Karpas-422 (cell line): ENCODE data around the gene CEACAM4. TPM values are rescaled to one million over a fixed set of nuclear protein-coding genes. Genes with fewer than 3 reads are reported as not detected.

Experiments
- DNase-seq: peaks from one replicate; pipeline ENCODE4 v3.0.0-alpha.2; 2015
- H2AFZ ChIP-seq: fragments of 200-600 bp; sonication (generic); 2 replicates; pipeline ENCODE4 v1.6.1; 2014; ENCODE audit warnings: antibody characterized with exemption, low read length, mixed read lengths
- H3K27ac ChIP-seq: fragments of 200-600 bp; sonication (generic); 2 replicates; pipeline ENCODE4 v1.5.1; 2014; ENCODE audit warnings: mild to moderate bottlenecking, low read length, moderate library complexity
- H3K27me3 ChIP-seq: fragments of 200-600 bp; sonication (generic); 2 replicates; pipeline ENCODE4 v1.6.1; 2014; ENCODE audit warnings: low read length, mixed read lengths
- H3K36me3 ChIP-seq: fragments of 200-600 bp; sonication (generic); 2 replicates; pipeline ENCODE4 v1.6.1; 2014; ENCODE audit warnings: low read length, mixed read lengths; ENCODE audit not compliant: insufficient read depth
- H3K4me1 ChIP-seq: fragments of 200-600 bp; sonication (generic); 2 replicates; pipeline ENCODE4 v1.6.1; 2014; ENCODE audit warnings: mild to moderate bottlenecking, low read length, mixed read lengths
- H3K4me2 ChIP-seq: fragments of 200-600 bp; sonication (generic); 2 replicates; pipeline ENCODE4 v1.6.1; 2014; ENCODE audit warnings: low read length, low read depth, mild to moderate bottlenecking; ENCODE audit not compliant: poor library complexity, severe bottlenecking
- H3K4me3 ChIP-seq: fragments of 200-600 bp; sonication (generic); 2 replicates; pipeline ENCODE4 v1.5.1; 2014; ENCODE audit warnings: mild to moderate bottlenecking, antibody characterized with exemption, low read length, mixed read lengths
- H3K79me2 ChIP-seq: fragments of 200-600 bp; sonication (generic); 2 replicates; pipeline ENCODE4 v1.6.1; 2014; ENCODE audit warnings: mild to moderate bottlenecking, low read length, mixed read lengths
- H3K9ac ChIP-seq: fragments of 200-600 bp; sonication (generic); 2 replicates; pipeline ENCODE4 v1.6.0; 2014; ENCODE audit warnings: low read length
- H3K9me2 ChIP-seq: fragments of 200-600 bp; sonication (generic), shearing (Covaris generic); replicated peaks from 2 replicates; pipeline ENCODE4 v1.6.0; 2014; ENCODE audit warnings: mild to moderate bottlenecking, low read length, moderate library complexity; ENCODE audit not compliant: insufficient read depth
- H3K9me3 ChIP-seq: fragments of 300-700, 200-600 bp; sonication (generic); 2 replicates; pipeline ENCODE4 v1.6.1; 2014; ENCODE audit warnings: low read length, mixed read lengths
- H4K20me1 ChIP-seq: fragments of 200-600 bp; sonication (generic); 2 replicates; pipeline ENCODE4 v1.6.1; 2014; ENCODE audit warnings: mild to moderate bottlenecking, antibody characterized with exemption, low read length, low read depth; ENCODE audit not compliant: insufficient read depth
- total RNA-seq: library from RNA; depleted of rRNA; stranded (reverse); fragments of >200 nt; shearing (Covaris generic); gene quantifications from 2 replicates; pipeline ENCODE4 v1.2.3, GENCODE V29; 2014; ENCODE audit warnings: low replicate concordance

The CEACAM4 gene
- total RNA-seq, 1 experiment from 2014 or later = not detected

- no peaks in the 10 kb centered on the region for H3K79me2 ChIP-seq
- H4K20me1 ChIP-seq = no peaks in the 10 kb centered on the region
- no peaks in the 10 kb centered on the region for H3K9me2 ChIP-seq
- no peak overlapping the region for H3K9ac ChIP-seq
- H2AFZ ChIP-seq = no peak overlapping the region
- no peaks in the 10 kb centered on the region for H3K27me3 ChIP-seq
- DNase-seq = no peak
- H3K4me2 ChIP-seq = no peak overlapping the region
- H3K9me3 ChIP-seq = no peaks in the 10 kb centered on the region
- no peak overlapping the region for H3K27ac ChIP-seq
- H3K36me3 ChIP-seq = no peaks in the 10 kb centered on the region
- no peaks in the 10 kb centered on the region for H3K4me1 ChIP-seq
- H3K4me3 ChIP-seq = no peak overlapping the region
These were observed 31.0 kb downstream of the CEACAM4 start for GRCh38 chr19:41595890-41596280.

GRCh38 chr19:41595258-41595889 lies 31.5 kb downstream of the CEACAM4 start:
- Histone ChIP-seq H3K9me2 (no peaks in the 10 kb centered on the region), H3K27me3 (no peaks in the 10 kb centered on the region), H3K4me2 (no peak overlapping the region), H3K79me2 (no peaks in the 10 kb centered on the region), H3K9ac (no peak overlapping the region), H3K4me3 (no peak overlapping the region), H3K9me3 (no peaks in the 10 kb centered on the region), H2AFZ (no peak overlapping the region), H3K4me1 (no peaks in the 10 kb centered on the region), H4K20me1 (no peaks in the 10 kb centered on the region), H3K27ac (no peak overlapping the region), H3K36me3 (no peaks in the 10 kb centered on the region)
- peak; percentile 81 for DNase-seq

DNA sequence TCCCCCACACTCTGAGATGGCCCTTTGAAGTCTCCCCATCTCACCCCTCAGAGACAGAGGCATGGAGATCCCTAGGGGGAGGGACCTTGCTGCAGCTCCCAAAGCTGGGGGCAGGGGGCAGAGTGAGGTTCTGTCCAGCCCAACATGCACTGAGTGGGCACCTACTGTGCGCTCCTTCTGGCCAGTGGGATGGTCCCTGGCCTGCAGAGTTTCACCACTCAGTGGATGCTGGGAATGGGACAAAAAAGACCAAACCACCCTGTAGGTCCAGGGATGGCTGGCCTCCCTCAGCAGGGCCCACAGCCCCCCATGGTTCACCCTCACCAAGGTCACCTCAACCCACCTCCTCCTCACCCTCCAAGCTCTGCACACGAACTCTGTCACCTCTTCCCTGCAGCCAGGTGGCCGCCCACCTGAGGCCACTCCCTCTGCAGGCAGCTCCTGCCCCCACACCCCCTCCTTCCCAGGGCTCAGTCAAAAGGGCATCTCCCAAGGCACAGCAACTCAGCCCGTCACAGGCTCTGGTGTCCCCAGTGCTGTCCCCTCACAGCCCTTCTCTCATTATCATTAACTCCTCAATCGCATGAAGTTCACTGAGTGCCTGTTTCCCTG lies 34.8 kb downstream of the CEACAM4 start:
- Histone ChIP-seq H2AFZ (no peak overlapping the region), H3K4me1 (no peaks in the 10 kb centered on the region), H3K9me3 (no peaks in the 10 kb centered on the region), H3K9ac (no peak overlapping the region), H3K9me2 (no peaks in the 10 kb centered on the region), H3K79me2 (no peaks in the 10 kb centered on the region), H3K27ac (no peak overlapping the region), H3K4me3 (no peak overlapping the region), H3K27me3 (no peaks in the 10 kb centered on the region), H4K20me1 (no peaks in the 10 kb centered on the region), H3K36me3 (no peaks in the 10 kb centered on the region), H3K4me2 (no peak overlapping the region)
- no peak for DNase-seq

DNA sequence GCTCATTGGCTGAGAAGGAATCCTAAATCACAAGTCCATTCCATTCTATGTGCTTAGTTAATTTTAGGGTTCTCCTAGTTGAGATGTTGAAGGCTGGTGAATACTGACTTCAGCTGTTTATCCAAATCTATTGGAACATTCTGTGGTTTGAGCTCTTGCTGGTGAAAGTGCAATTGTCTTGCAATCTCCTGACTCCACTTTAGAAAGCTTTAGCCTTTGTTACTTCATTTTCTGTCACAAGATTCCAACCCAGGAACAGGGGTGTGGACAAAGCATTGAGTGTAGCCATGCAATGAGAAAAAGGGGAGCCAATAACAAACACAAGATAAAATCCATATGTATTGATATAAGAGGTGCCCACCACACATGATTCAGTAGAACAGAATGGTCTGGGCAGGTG lies 35.9 kb downstream of the CEACAM4 start:
- no peaks in the 10 kb centered on the region for H3K4me1 ChIP-seq
- H3K27me3 ChIP-seq = no peaks in the 10 kb centered on the region
- H3K79me2 ChIP-seq = no peaks in the 10 kb centered on the region
- DNase-seq = no peak
- no peak overlapping the region for H3K4me2 ChIP-seq
- H3K9ac ChIP-seq = no peak overlapping the region
- no peak overlapping the region for H3K27ac ChIP-seq
- no peaks in the 10 kb centered on the region for H3K9me3 ChIP-seq
- no peaks in the 10 kb centered on the region for H3K36me3 ChIP-seq
- H3K9me2 ChIP-seq = no peaks in the 10 kb centered on the region
- H4K20me1 ChIP-seq = no peaks in the 10 kb centered on the region
- no peak overlapping the region for H2AFZ ChIP-seq
- H3K4me3 ChIP-seq = no peak overlapping the region

DNA sequence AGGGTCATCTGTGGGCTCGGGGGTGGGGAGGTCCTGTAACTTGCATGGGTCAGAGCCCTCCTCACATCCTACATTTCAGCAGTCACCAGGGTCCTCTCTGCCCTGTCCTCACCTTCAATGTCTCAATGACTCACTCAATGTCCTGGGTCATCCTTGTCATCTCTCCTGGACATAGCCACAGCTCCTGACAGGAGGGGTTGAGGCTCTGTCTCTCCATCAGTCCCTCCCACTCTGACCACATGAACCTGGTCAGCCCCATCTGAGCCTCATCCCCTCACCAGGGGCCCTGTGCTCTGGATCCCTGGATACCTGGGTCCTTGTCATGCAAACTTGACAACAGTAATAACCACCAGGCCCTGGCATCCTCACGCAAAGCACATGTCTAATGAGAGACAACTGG lies 37.5 kb downstream of the CEACAM4 start:
- H3K36me3 ChIP-seq = no peaks in the 10 kb centered on the region
- H3K9me3 ChIP-seq = no peaks in the 10 kb centered on the region
- H3K79me2 ChIP-seq = no peaks in the 10 kb centered on the region
- H3K4me1 ChIP-seq = no peaks in the 10 kb centered on the region
- H2AFZ ChIP-seq = no peak overlapping the region
- H3K27me3 ChIP-seq = no peaks in the 10 kb centered on the region
- H3K27ac ChIP-seq = no peak overlapping the region
- no peak for DNase-seq
- H3K9me2 ChIP-seq = no peaks in the 10 kb centered on the region
- H4K20me1 ChIP-seq = no peaks in the 10 kb centered on the region
- H3K4me2 ChIP-seq = no peak overlapping the region
- H3K9ac ChIP-seq = no peak overlapping the region
- H3K4me3 ChIP-seq = no peak overlapping the region

DNA sequence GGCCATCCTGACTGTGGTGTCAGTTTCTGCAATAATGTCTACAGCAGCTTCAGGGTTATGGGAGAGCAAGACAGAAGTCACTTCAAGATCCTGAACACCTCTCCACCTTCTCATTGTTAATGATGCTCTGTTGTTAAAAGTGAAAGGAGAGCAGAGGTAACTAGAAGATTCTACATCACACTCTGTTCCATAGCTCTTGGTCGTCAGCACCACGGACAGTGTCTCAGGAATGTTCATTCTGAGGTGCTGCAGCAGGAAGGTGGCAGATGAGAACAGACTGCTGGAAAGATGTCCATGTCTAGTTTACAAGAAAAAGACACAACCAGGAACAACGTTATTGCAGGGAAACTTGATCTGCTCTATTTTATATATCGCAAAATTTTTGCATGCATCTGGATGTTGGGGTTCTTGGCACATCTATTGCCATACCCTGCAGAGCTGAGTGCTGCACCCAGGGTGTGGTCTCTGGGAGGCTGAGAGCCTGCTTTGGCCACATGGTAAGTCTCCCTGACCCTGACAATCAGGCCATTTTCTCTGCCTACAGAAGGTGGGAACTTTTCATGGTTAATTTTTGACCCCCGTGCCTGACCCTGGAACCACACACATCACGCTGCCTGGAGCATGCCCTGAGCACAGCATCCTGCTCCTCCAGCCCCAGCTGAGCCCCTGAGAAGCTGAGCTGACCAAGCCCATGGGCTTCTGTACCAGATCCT lies 38.2 kb downstream of the CEACAM4 start:
- Histone ChIP-seq H3K79me2 (no peaks in the 10 kb centered on the region), H4K20me1 (no peaks in the 10 kb centered on the region), H3K9ac (no peak overlapping the region), H3K27ac (no peak overlapping the region), H2AFZ (no peak overlapping the region), H3K9me2 (no peaks in the 10 kb centered on the region), H3K4me3 (no peak overlapping the region), H3K9me3 (no peaks in the 10 kb centered on the region), H3K4me2 (no peak overlapping the region), H3K27me3 (no peaks in the 10 kb centered on the region), H3K4me1 (no peaks in the 10 kb centered on the region), H3K36me3 (no peaks in the 10 kb centered on the region)
- peak; percentile 70 for DNase-seq

DNA sequence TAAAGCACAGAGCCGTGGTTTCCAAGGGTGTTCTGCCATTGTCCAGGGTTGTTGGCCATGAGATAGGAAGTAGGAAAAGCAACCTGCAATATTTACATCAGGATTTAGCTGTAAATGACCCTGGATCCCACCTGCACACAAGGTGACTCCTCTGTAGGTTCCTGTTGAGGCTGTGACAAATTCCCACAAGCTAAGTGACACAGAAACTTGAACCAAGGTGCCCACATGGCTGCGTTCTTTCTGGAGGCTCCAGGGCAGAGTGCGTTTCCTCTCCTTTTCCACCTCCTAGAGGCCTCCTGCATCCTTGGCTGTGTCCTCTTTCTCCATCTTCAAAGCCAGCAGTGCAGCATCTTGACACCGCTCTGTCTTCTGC lies 39.0 kb downstream of the CEACAM4 start:
- no peaks in the 10 kb centered on the region for H3K79me2 ChIP-seq
- no peaks in the 10 kb centered on the region for H4K20me1 ChIP-seq
- H3K36me3 ChIP-seq = no peaks in the 10 kb centered on the region
- H3K4me1 ChIP-seq = no peaks in the 10 kb centered on the region
- DNase-seq = no peak
- H3K9ac ChIP-seq = no peak overlapping the region
- no peak overlapping the region for H3K4me3 ChIP-seq
- H3K27me3 ChIP-seq = no peaks in the 10 kb centered on the region
- H3K27ac ChIP-seq = no peak overlapping the region
- H3K4me2 ChIP-seq = no peak overlapping the region
- H3K9me3 ChIP-seq = no peaks in the 10 kb centered on the region
- H2AFZ ChIP-seq = no peak overlapping the region
- H3K9me2 ChIP-seq = no peaks in the 10 kb centered on the region

DNA sequence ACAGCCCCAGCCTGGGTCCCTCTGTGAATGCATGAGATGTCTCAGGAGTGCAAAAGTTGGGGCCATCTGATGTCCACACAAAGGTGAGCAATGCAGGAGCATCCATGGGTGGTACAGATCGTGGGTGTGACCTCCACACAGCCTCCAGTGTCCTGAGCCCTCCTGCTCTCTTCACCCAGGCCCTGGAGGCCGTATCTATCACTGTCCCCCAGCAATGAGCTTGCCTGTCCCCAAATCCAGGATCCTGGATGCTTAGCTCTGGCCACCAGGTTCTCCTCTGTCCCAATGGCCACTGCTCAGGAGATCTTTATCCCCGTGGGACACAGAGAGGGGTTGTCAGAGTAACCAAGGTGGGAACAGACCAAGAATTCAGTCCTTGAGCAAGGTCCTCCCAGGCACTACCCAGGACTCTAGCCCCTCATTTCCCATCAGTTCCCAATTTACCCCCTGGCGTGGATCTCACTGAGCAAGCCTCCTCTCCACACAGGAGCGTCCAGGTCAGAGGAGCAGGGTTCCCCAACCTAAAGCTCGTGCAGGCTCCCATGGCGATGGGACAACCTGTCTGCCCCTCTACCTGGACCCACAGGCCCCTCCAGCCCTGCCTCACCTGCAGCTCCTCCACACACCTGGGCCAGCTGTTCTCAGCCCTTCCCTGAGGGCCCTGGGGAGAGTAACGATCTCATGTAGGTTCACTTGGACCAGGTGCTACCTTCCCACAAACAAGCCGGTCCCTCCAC lies 39.6 kb downstream of the CEACAM4 start:
- DNase-seq = no peak
- Histone ChIP-seq H3K4me2 (no peak overlapping the region), H3K4me1 (no peaks in the 10 kb centered on the region), H3K27ac (no peak overlapping the region), H3K9me3 (no peaks in the 10 kb centered on the region; the same call in 1 of the 2 replicates), H3K9ac (no peak overlapping the region), H2AFZ (no peak overlapping the region), H3K36me3 (no peaks in the 10 kb centered on the region), H4K20me1 (no peaks in the 10 kb centered on the region), H3K27me3 (no peaks in the 10 kb centered on the region), H3K4me3 (no peak overlapping the region), H3K9me2 (no peaks in the 10 kb centered on the region), H3K79me2 (no peaks in the 10 kb centered on the region)
